Activated naive CD8-positive, alpha-beta T cell treated with anti-CD3 and anti-CD28 coated beads, Interleukin-2, amount 10 ng/mL, durations not matched to agents 7 days and 5 days (primary cell): ENCODE measurements around the gene PROM2. TPM values are rescaled to one million over a fixed set of nuclear protein-coding genes. Genes with fewer than 3 reads are reported as not detected.
A peak's percentile ranks its signal among the peaks of the same experiment; 100 is the strongest.

ENCODE experiments used
- ATAC-seq: fragments of 150-1000 bp; cut with Tn5 transposase; one replicate; pipeline ENCODE4 v1.10.0; 2021; ENCODE audit warnings: low read depth, moderate library complexity
- POLR2A ChIA-PET: fragments of 350-600 bp; sonication (Branson Sonifier 250); formaldehyde crosslinking; loops from one replicate; lab custom pipeline; 2021; ENCODE audit warnings: antibody characterized with exemption; lab: Charles Lee
- DNase-seq: peaks from one replicate; pipeline ENCODE4 v3.0.0; 2021
- H3K27ac Mint-ChIP-seq: one replicate; pipeline ENCODE4 v1.8.0; 2022; ENCODE audit warnings: mild to moderate bottlenecking, mixed read lengths
- H3K27me3 Mint-ChIP-seq: one replicate; pipeline ENCODE4 v1.8.0; 2022; ENCODE audit warnings: mild to moderate bottlenecking, moderate library complexity, mixed read lengths
- H3K36me3 Mint-ChIP-seq: one replicate; pipeline ENCODE4 v1.8.0; 2021; ENCODE audit warnings: mild to moderate bottlenecking, mixed read lengths
- H3K4me1 Mint-ChIP-seq: one replicate; pipeline ENCODE4 v1.8.0; 2021; ENCODE audit warnings: mixed read lengths
- H3K4me3 Mint-ChIP-seq: one replicate; pipeline ENCODE4 v1.8.0; 2022; ENCODE audit warnings: mild to moderate bottlenecking, moderate library complexity, mixed read lengths
- H3K9me3 Mint-ChIP-seq: one replicate; pipeline ENCODE4 v1.8.0; 2021; ENCODE audit warnings: mixed read lengths
- total RNA-seq, 2 experiments: library from RNA; stranded (reverse); gene quantifications; one replicate each; pipeline ENCODE4 v1.2.3, GENCODE V29; 2021

The PROM2 gene
- total RNA-seq, 2 experiments from 2014 or later: 0.82 to 1.0 TPM

GRCh38 chr2:95284886-95285541, 10.8 kb downstream of the PROM2 start:
- H3K4me1 Mint-ChIP-seq: no peaks in the 10 kb centered on the region
- H3K9me3 Mint-ChIP-seq: peaks cover under 1% of the 10 kb centered on the region
- ATAC-seq (no peak), DNase-seq (no peak)
- no peak overlapping the region for H3K4me3 Mint-ChIP-seq
- H3K36me3 Mint-ChIP-seq: no peaks in the 10 kb centered on the region
- H3K27ac Mint-ChIP-seq: peak overlapping the region; percentile 21
- H3K27me3 Mint-ChIP-seq: no peaks in the 10 kb centered on the region
- POLR2A ChIA-PET: no interaction called here

GRCh38 chr2:95285542-95285932, 11.3 kb downstream of the PROM2 start:
- Mint-ChIP-seq H3K4me3 (no peak overlapping the region), H3K27ac (peak overlapping the region; percentile 21), H3K27me3 (no peaks in the 10 kb centered on the region), H3K4me1 (no peaks in the 10 kb centered on the region), H3K36me3 (no peaks in the 10 kb centered on the region), H3K9me3 (peaks cover 4% of the 10 kb centered on the region)
- POLR2A ChIA-PET: no interaction called here
- ATAC-seq (no peak), DNase-seq (no peak)

- ATAC-seq (no peak), DNase-seq (no peak)
- H3K36me3 Mint-ChIP-seq: no peaks in the 10 kb centered on the region
- H3K4me1 Mint-ChIP-seq: no peaks in the 10 kb centered on the region
- H3K9me3 Mint-ChIP-seq: peaks cover 10% of the 10 kb centered on the region
- H3K4me3 Mint-ChIP-seq: no peak overlapping the region
- no peaks in the 10 kb centered on the region for H3K27me3 Mint-ChIP-seq
- POLR2A ChIA-PET: no interaction called here
- H3K27ac Mint-ChIP-seq: no peak overlapping the region
Observed at GRCh38 chr2:95287336-95287735, 13.1 kb downstream of the PROM2 start.

GRCh38 chr2:95287806-95288205, 13.6 kb downstream of the PROM2 start:
- Mint-ChIP-seq H3K9me3 (peaks cover 10% of the 10 kb centered on the region), H3K27ac (no peak overlapping the region), H3K27me3 (no peaks in the 10 kb centered on the region), H3K4me1 (no peaks in the 10 kb centered on the region), H3K4me3 (no peak overlapping the region), H3K36me3 (no peaks in the 10 kb centered on the region)
- ATAC-seq (no peak), DNase-seq (no peak)
- POLR2A ChIA-PET: no interaction called here

- peaks cover 10% of the 10 kb centered on the region for H3K9me3 Mint-ChIP-seq
- H3K4me1 Mint-ChIP-seq: no peaks in the 10 kb centered on the region
- no peak for ATAC-seq
- no peak for DNase-seq
- no peak overlapping the region for H3K4me3 Mint-ChIP-seq
- H3K36me3 Mint-ChIP-seq: no peaks in the 10 kb centered on the region
- POLR2A ChIA-PET: no interaction called here
- no peaks in the 10 kb centered on the region for H3K27me3 Mint-ChIP-seq
- no peak overlapping the region for H3K27ac Mint-ChIP-seq
Observed at GRCh38 chr2:95289253-95289652, 15.0 kb downstream of the PROM2 start.

GRCh38 chr2:95291222-95291621, 17.0 kb downstream of the PROM2 start:
- Mint-ChIP-seq H3K36me3 (no peaks in the 10 kb centered on the region), H3K4me1 (no peaks in the 10 kb centered on the region), H3K27ac (no peak overlapping the region), H3K9me3 (peaks cover 10% of the 10 kb centered on the region), H3K4me3 (no peak overlapping the region), H3K27me3 (no peaks in the 10 kb centered on the region)
- POLR2A ChIA-PET: no interaction called here
- ATAC-seq: no peak
- no peak for DNase-seq

- Mint-ChIP-seq H3K4me1 (no peaks in the 10 kb centered on the region), H3K36me3 (no peaks in the 10 kb centered on the region), H3K27me3 (peaks cover 2% of the 10 kb centered on the region), H3K4me3 (no peak overlapping the region), H3K9me3 (peaks cover 10% of the 10 kb centered on the region), H3K27ac (no peak overlapping the region)
- no peak for DNase-seq
- no peak for ATAC-seq
- POLR2A ChIA-PET: no interaction called here
Observed at GRCh38 chr2:95292623-95293260, 18.5 kb downstream of the PROM2 start.

- H3K27me3 Mint-ChIP-seq: peaks cover 2% of the 10 kb centered on the region
Observed at GRCh38 chr2:95294579-95295250, 20.5 kb downstream of the PROM2 start.

GRCh38 chr2:95295376-95295775, 21.1 kb downstream of the PROM2 start:
- POLR2A ChIA-PET: no interaction called here
- DNase-seq (no peak), ATAC-seq (no peak)
- Mint-ChIP-seq H3K4me1 (no peaks in the 10 kb centered on the region), H3K4me3 (no peak overlapping the region), H3K27ac (no peak overlapping the region), H3K27me3 (peaks cover 2% of the 10 kb centered on the region), H3K36me3 (no peaks in the 10 kb centered on the region), H3K9me3 (peaks cover 7% of the 10 kb centered on the region)

More at GRCh38 chr2:95294579-95295250, 20.5 kb downstream of the PROM2 start:
- DNase-seq (no peak), ATAC-seq (no peak)
- no peaks in the 10 kb centered on the region for H3K36me3 Mint-ChIP-seq
- H3K4me1 Mint-ChIP-seq: no peaks in the 10 kb centered on the region
- no peak overlapping the region for H3K4me3 Mint-ChIP-seq
- H3K9me3 Mint-ChIP-seq: peaks cover 10% of the 10 kb centered on the region
- POLR2A ChIA-PET: no interaction called here
- H3K27ac Mint-ChIP-seq: no peak overlapping the region

GRCh38 chr2:95296011-95296410, 21.8 kb downstream of the PROM2 start:
- ATAC-seq (no peak), DNase-seq (no peak)
- peaks cover 2% of the 10 kb centered on the region for H3K27me3 Mint-ChIP-seq
- H3K36me3 Mint-ChIP-seq: no peaks in the 10 kb centered on the region
- POLR2A ChIA-PET: no interaction called here
- H3K4me3 Mint-ChIP-seq: no peak overlapping the region
- no peaks in the 10 kb centered on the region for H3K4me1 Mint-ChIP-seq
- peaks cover 4% of the 10 kb centered on the region for H3K9me3 Mint-ChIP-seq
- H3K27ac Mint-ChIP-seq: no peak overlapping the region

- Mint-ChIP-seq H3K36me3 (no peaks in the 10 kb centered on the region), H3K27ac (no peak within 1 kb of the TSS), H3K9me3 (no peaks in the 10 kb centered on the region), H3K4me1 (no peaks in the 10 kb centered on the region), H3K4me3 (no peak within 1 kb of the TSS), H3K27me3 (peaks cover 2% of the 10 kb centered on the region)
- POLR2A ChIA-PET: no interaction called here
- ATAC-seq (no peak), DNase-seq (no peak)
Observed at GRCh38 chr2:95296880-95297487, 22.7 kb downstream of the PROM2 start, which contains the start of gene KCNIP3. Gene KCNIP3, plus strand, starts transcription at chr2:95297347. Its CDS starts 92 bp downstream, at chr2:95297439.

GRCh38 chr2:95297639-95298395, 23.6 kb downstream of the PROM2 start:
- POLR2A ChIA-PET: no interaction called here
- H3K36me3 Mint-ChIP-seq: no peaks in the 10 kb centered on the region
- DNase-seq (no peak), ATAC-seq (no peak)
- no peak overlapping the region for H3K4me3 Mint-ChIP-seq
- no peaks in the 10 kb centered on the region for H3K9me3 Mint-ChIP-seq
- H3K27me3 Mint-ChIP-seq: peaks cover 2% of the 10 kb centered on the region
- no peaks in the 10 kb centered on the region for H3K4me1 Mint-ChIP-seq
- H3K27ac Mint-ChIP-seq: no peak overlapping the region

- Mint-ChIP-seq H3K36me3 (no peaks in the 10 kb centered on the region), H3K4me3 (no peak overlapping the region), H3K27me3 (peaks cover 2% of the 10 kb centered on the region), H3K4me1 (no peaks in the 10 kb centered on the region), H3K9me3 (no peaks in the 10 kb centered on the region), H3K27ac (no peak overlapping the region)
- ATAC-seq (no peak), DNase-seq (no peak)
- POLR2A ChIA-PET: no interaction called here
Observed at GRCh38 chr2:95298486-95299111, 24.4 kb downstream of the PROM2 start.
